K562 (cell line): ENCODE measurements around the gene DLK1. TPM values are rescaled to one million over a fixed set of nuclear protein-coding genes. Genes with fewer than 3 reads are reported as not detected.

Experiments
- ATAC-seq: fragments of 200-7000 bp; cut with Tn5 transposase; 3 replicates; pipeline ENCODE4 v1.9.1; 2020; ENCODE audit warnings: moderate library complexity
- BruUV-seq: library from RNA; stranded (reverse); fragments of 400-500 nt; replicated peaks from 2 replicates; lab custom pipeline; 2021; lab: Mats Ljungman, UMichigan
- CTCF ChIA-PET: fragments of 300-600 bp; formaldehyde crosslinking; extraction: SDS; loops from one replicate; lab custom pipeline; 2021; ENCODE audit warnings: low intra/inter-chr PET ratio; lab: Yijun Ruan, JAX
- POLR2A ChIA-PET: fragments of 300-600, 350-650 bp; sonication (Branson Sonifier 250); formaldehyde crosslinking; extraction: SDS; loops from one replicate; lab custom pipeline; 2021; ENCODE audit warnings: antibody characterized with exemption, inconsistent platforms; lab: Yijun Ruan, JAX
- DNase-seq, 4 experiments: peaks; one replicate each; pipeline versions ENCODE4 v3.0.0 to v3.0.0-alpha.2; 2011 to 2018; ENCODE audit warnings: low spot score in 3 of 4, mixed read lengths in 3 of 4; ENCODE audit errors: extremely low read depth in 1 of 4
- FAIRE-seq: peaks from 2 replicates; lab custom pipeline; 2011; peaks lifted over from hg19 to GRCh38; lab: Jason Lieb, UNC
- H2AFZ ChIP-seq: 2 replicates; pipeline ENCODE4 v1.6.0; 2011; ENCODE audit warnings: low read depth, low read length, control low read depth, inconsistent platforms
- H3K27ac ChIP-seq: fragments of 200-600 bp; 3 replicates; pipeline ENCODE4 v1.8.0; 2011; ENCODE audit warnings: low read depth, mild to moderate bottlenecking, control low read depth, inconsistent platforms, low read length, moderate library complexity, mixed read lengths; ENCODE audit errors: extremely low read depth
- H3K27me3 ChIP-seq, 2 experiments: fragments of 300-600 bp in 1 of 2; 2 replicates in 1 of 2; 3 replicates in 1 of 2; pipeline versions ENCODE4 v1.6.0 to v1.8.0; 2011; ENCODE audit warnings: inconsistent platforms in 2 of 2, low read length in 2 of 2, mild to moderate bottlenecking in 1 of 2, mixed read lengths in 1 of 2, moderate library complexity in 1 of 2; ENCODE audit not compliant: control insufficient read depth in 2 of 2, insufficient read depth in 2 of 2
- H3K36me3 ChIP-seq: fragments of 300-600 bp; 3 replicates; pipeline ENCODE4 v1.8.0; 2011; ENCODE audit warnings: mild to moderate bottlenecking, low read length, inconsistent platforms; ENCODE audit not compliant: control insufficient read depth, insufficient read depth
- H3K4me1 ChIP-seq, 2 experiments: fragments of 200-600 bp in 1 of 2; replicated peaks in 1 of 2; 2 replicates in 1 of 2; 3 replicates in 1 of 2; pipeline versions ENCODE4 v1.5.1 to v1.8.0; 2011; ENCODE audit warnings: inconsistent platforms in 2 of 2, low read length in 2 of 2, mild to moderate bottlenecking in 1 of 2, mixed read lengths in 1 of 2, moderate library complexity in 1 of 2; ENCODE audit not compliant: control insufficient read depth in 2 of 2, insufficient read depth in 2 of 2
- H3K4me2 ChIP-seq: 2 replicates; pipeline ENCODE4 v1.6.1; 2011; ENCODE audit warnings: low read length, control low read depth, inconsistent platforms, mixed read lengths; ENCODE audit not compliant: insufficient read depth
- H3K4me3 ChIP-seq: fragments of 200-600 bp; sonication (generic), shearing (Covaris generic); 2 replicates; pipeline ENCODE4 v1.5.1; 2016; ENCODE audit warnings: control low read depth, inconsistent platforms
- H3K79me2 ChIP-seq: fragments of 200-600 bp; 3 replicates; pipeline ENCODE4 v1.8.0; 2011; ENCODE audit warnings: low read length, inconsistent platforms; ENCODE audit not compliant: control insufficient read depth, insufficient read depth
- H3K9ac ChIP-seq, 2 experiments: 2 replicates each; pipeline versions ENCODE4 v1.6.0 to v1.6.1; 2011; ENCODE audit warnings: low read depth in 2 of 2, low read length in 2 of 2, control low read depth in 1 of 2, inconsistent platforms in 1 of 2, mild to moderate bottlenecking in 1 of 2, mixed read lengths in 1 of 2; ENCODE audit not compliant: insufficient read depth in 1 of 2
- H3K9me1 ChIP-seq: one replicate; pipeline ENCODE4 v1.6.0; 2011; ENCODE audit warnings: inconsistent platforms, mild to moderate bottlenecking, low read length, moderate library complexity; ENCODE audit not compliant: control insufficient read depth, insufficient read depth
- H3K9me3 ChIP-seq: replicated peaks from 2 replicates; pipeline ENCODE4 v1.5.1; 2011; ENCODE audit warnings: low read depth, low read length, inconsistent platforms; ENCODE audit not compliant: control insufficient read depth, insufficient read depth
- H4K20me1 ChIP-seq: replicated peaks from 2 replicates; pipeline ENCODE4 v1.6.1; 2011; ENCODE audit warnings: low read length, inconsistent platforms, mixed read lengths; ENCODE audit not compliant: control insufficient read depth, insufficient read depth
- MED1 ChIP-seq: sonication (generic); formaldehyde crosslinking; IDR thresholded peaks from 2 replicates; pipeline ENCODE4 v1.8.1; 2023; ENCODE audit warnings: missing genetic modification reagents, borderline replicate concordance
- MGA ChIP-seq: fragments of 450-650 bp; IDR thresholded peaks from 2 replicates; pipeline ENCODE4 v1.6.1; 2016; ENCODE audit warnings: mild to moderate bottlenecking, moderate library complexity
- PKNOX1 ChIP-seq: fragments of 450-650 bp; IDR thresholded peaks from 2 replicates; pipeline ENCODE4 v1.6.1; 2016
- WGBS: fragments of 100-300 bp; shearing (Covaris generic); methylation state at CpG from one replicate; pipeline ENCODE4 v1.1.6; 2016; ENCODE audit warnings: low coverage, mixed read lengths; ENCODE audit not compliant: insufficient coverage; ENCODE audit errors: missing lambda C conversion rate; 5-methylcytosine and 5-hydroxymethylcytosine counted together
- in situ Hi-C: fragments of 300-500 bp; cut with MboI; formaldehyde crosslinking; loops from 4 replicates; pipeline ENCODE4 v1.15.0; 2018; ENCODE audit warnings: inconsistent platforms, mixed read lengths
- intact Hi-C: fragments of 100-400 bp; cut with micrococcal nuclease; formaldehyde crosslinking; loops from 2 replicates; pipeline ENCODE4 v1.14.2; 2022
- polyA plus RNA-seq, 8 experiments: library from polyadenylated mRNA; depleted of rRNA in 4 of 8; stranded (reverse) in 5 of 8; unstranded in 3 of 8; fragments of >200 nt; fragmentation: Nextera tagmentation in 2 of 8; fragmentation: Illumina TruSeq in 1 of 8; extraction: Ambion mirVana in 2 of 8; extraction: Trizol in 1 of 8; gene quantifications; 2 replicates each; pipeline versions ENCODE4 v1.2.1 to v1.2.3, GENCODE V29; 2011 to 2014; ENCODE audit warnings: inconsistent platforms in 1 of 8, missing spikeins in 1 of 8
- total RNA-seq, 7 experiments: library from RNA; depleted of rRNA in 6 of 7; stranded (reverse); fragments of >200 nt in 6 of 7; fragmentation: Illumina TruSeq in 2 of 7; extraction: Trizol in 2 of 7; gene quantifications; 2 replicates each; pipeline versions ENCODE4 v1.2.1 to v1.2.3, GENCODE V29; 2011 to 2021; ENCODE audit warnings: low replicate concordance in 1 of 7

The DLK1 gene
- total and polyA plus RNA-seq, 9 of the 15 experiments (the other 6 are each of a cell fraction or from before 2014, with no cell fraction given), result 4.4 to 97.2 (median 15.3) TPM

- ATAC-seq (no peak), FAIRE-seq (no peak), DNase-seq (no peak)
- Histone ChIP-seq H3K4me3 (no peak overlapping the region), H3K9me3 (no peaks in the 10 kb centered on the region), H3K4me2 (no peak overlapping the region), H3K9me1 (no peaks in the 10 kb centered on the region), H3K9ac (peak overlapping the region in 1 of 2 experiments; percentile 26; a peak in 1 of 4 replicates), H3K79me2 (peaks cover 9% of the 10 kb centered on the region; the same call in 1 of the 3 replicates), H4K20me1 (no peaks in the 10 kb centered on the region), H3K36me3 (no peaks in the 10 kb centered on the region), H3K4me1 (peaks cover 5 to 29% of the 10 kb centered on the region in 2 experiments; a peak in 3 of 5 replicates), H3K27ac (no peak overlapping the region), H2AFZ (0 out of 2 replicates have a peak overlapping the region, but pooled peaks have one; percentile 51), H3K27me3 (peaks cover 0 to 15% of the 10 kb centered on the region in 2 experiments; a peak in 3 of 5 replicates)
- intact Hi-C loops, result no loop called here
- POLR2A ChIA-PET, result interaction anchor here (0.5 to 1.2 kb wide), 4 partner anchors 14 to 241 kb away, joined by 3 read pairs; no protein-coding TSS in a partner anchor
- WGBS, result 29% methylated on average over 11 of the region's 15 CpGs
- CTCF ChIA-PET, result no interaction called here
- BruUV-seq, result no TSS peak
- in situ Hi-C loops, result loop anchor here (5.0 kb wide), 1 partner anchor 63 kb away; no protein-coding TSS in a partner anchor
- peak; percentile 36; the same call in 1 of the 2 replicates for TF ChIP-seq PKNOX1
- 0 out of 2 replicates have a peak, but pooled peaks have one; percentile 11 for TF ChIP-seq MGA
- TF ChIP-seq MED1, result no peak
These were observed 3.9 kb downstream of the DLK1 start for GRCh38 chr14:100730581-100730980.
